Activated T-helper 1 cell treated with anti-CD3 and anti-CD28 coated beads, Interleukin-2, amount 50 U/mL, for 16 hours (primary cell): ENCODE results near the gene MTFR1L.

Source experiments
- DNase-seq, 2 donors: peaks; one replicate each; pipeline ENCODE4 v3.0.0-alpha.2; 2020; ENCODE audit warnings: low read depth in 1 of 2, low spot score in 1 of 2

The MTFR1L gene

DNA sequence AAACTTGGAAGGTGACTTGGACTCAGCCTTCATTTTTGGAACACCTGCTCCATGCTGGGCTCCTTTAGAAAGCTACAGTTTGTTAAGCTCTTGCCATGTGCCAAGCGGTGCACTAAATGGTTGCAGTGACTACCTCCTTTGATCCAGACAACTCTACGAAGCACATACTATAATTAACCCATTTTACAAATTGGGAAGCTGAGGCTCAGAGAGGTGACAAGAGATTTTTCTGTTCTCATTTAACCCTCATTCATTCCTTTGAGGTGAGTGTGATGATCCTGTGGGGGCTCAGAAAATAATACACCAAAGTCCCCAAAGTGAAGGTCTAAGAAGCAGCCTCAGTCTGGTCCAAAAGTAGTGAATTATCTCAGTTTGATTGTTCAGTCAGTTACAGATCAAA lies 57.4 kb downstream of the MTFR1L start:
- DNase-seq = no peak

DNA sequence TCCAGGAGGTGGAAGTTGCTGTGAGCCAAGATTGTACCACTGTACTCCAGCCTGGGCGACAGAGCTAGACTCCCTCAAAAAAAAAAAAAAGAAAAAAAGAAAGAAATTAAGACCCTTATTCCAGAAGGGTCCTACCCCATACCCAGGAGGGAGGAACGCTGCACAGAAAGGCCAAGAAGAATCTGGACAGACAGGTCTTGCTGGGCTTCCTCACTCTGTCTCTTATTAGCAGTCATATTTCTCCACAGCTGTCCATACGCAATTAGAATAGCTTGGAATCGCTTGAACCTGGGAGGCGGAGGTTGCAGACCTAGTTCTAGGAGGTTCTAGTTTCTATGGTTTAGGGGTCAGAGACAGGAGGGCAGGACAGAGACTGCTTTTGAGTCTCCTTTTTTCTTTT lies 58.9 kb downstream of the MTFR1L start:
- DNase-seq = no peak

DNA sequence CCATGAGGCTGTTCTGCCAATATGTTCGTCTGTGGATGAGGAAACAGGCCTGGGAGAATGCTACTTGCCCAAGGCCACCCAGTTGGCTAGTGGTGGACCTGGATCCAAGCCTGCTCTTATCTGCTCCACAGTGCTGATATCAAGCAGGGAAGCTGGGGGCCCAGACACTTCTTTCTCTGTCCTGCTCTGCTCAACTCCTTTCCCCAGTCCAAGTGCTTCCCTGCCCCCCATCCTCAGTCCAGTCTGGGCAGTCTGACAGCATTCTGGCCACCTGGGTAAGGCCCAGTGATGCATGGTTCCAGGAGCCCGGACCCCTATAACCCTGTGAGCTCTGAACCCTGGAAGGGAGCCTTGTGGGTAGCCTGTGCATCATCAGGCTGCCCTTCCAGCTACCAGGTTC lies 59.9 kb downstream of the MTFR1L start:
- no peak for DNase-seq

DNA sequence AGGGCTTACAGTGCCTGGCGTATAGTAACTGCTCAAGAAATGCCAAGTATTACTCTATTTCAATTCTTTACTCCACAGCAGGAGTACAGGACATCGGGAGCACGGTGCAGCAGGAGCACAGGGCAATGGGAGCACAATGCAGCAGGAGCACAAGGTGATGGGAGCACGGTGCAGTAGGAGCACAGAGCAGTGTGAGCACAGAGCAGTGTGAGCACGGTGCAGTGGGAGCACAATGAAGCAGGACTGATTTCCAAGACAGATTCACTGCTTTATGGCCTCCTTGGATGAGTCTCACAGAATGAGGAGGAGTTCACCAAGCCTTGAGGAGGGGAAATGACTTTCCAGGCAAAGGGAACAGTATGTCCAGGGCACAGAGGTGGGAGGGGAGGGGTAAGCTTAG lies 60.8 kb downstream of the MTFR1L start:
- no peak for DNase-seq

DNA sequence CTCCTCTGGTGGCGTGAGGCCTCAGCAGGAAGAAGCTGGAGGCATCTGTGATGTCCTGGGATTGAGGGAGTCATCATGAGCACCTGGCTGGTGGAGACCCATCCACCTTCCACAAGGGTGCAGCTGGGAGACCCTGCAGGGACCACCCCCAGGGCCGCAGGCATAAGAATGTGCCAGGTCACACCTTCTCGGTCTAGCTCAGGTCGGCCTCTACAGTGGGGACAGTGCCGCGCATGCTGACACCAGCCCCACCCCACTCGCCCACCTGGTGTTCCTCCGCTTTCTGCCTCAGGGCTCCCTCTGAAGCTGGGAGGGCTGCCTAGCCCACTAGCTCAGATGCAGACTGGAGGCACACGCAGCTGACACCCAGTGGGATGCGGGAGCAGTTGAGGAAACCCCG lies 61.5 kb downstream of the MTFR1L start:
- DNase-seq = no peak
